OCI-LY3 (cell line): ENCODE results near the gene TMOD4.

Experiments
- H2AFZ ChIP-seq: fragments of 200-600, 300-600 bp; shearing (Covaris generic); 2 replicates; pipeline ENCODE4 v1.6.0; 2014; ENCODE audit warnings: antibody characterized with exemption, low read depth, low read length
- H3K27ac ChIP-seq: fragments of 200-600, 300-600 bp; sonication (generic); 2 replicates; pipeline ENCODE4 v1.5.1; 2014; ENCODE audit warnings: mild to moderate bottlenecking, low read length, moderate library complexity, mixed read lengths
- H3K27me3 ChIP-seq: fragments of 200-600, 300-600 bp; sonication (generic); 2 replicates; pipeline ENCODE4 v1.6.1; 2014; ENCODE audit warnings: low read depth, low read length, mixed read lengths
- H3K36me3 ChIP-seq: fragments of 200-600, 300-600 bp; sonication (generic); replicated peaks from 2 replicates; pipeline ENCODE3; 2014; ENCODE audit warnings: low read depth, low read length, mixed read lengths
- H3K4me1 ChIP-seq: fragments of 300-600, 200-600 bp; sonication (generic); 2 replicates; pipeline ENCODE4 v1.6.1; 2014; ENCODE audit warnings: low read length, mixed read lengths
- H3K4me2 ChIP-seq: fragments of 200-600, 300-600 bp; sonication (generic); 2 replicates; pipeline ENCODE4 v1.6.1; 2014; ENCODE audit warnings: low read length, mixed read lengths
- H3K4me3 ChIP-seq: fragments of 300-600, 200-600 bp; sonication (generic); 2 replicates; pipeline ENCODE4 v1.5.1; 2014; ENCODE audit warnings: antibody characterized with exemption, mild to moderate bottlenecking, low read length, moderate library complexity
- H3K79me2 ChIP-seq: fragments of 300-600, 200-600 bp; shearing (Covaris generic); 2 replicates; pipeline ENCODE4 v1.6.1; 2014; ENCODE audit warnings: mild to moderate bottlenecking, low read length, mixed read lengths
- H3K9ac ChIP-seq: fragments of 300-600, 200-600 bp; shearing (Covaris generic); 2 replicates; pipeline ENCODE4 v1.6.0; 2014; ENCODE audit warnings: mild to moderate bottlenecking, low read length, moderate library complexity
- H3K9me3 ChIP-seq: fragments of 200-600, 300-600 bp; shearing (Covaris generic); 2 replicates; pipeline ENCODE4 v1.6.1; 2014; ENCODE audit warnings: low read length, mixed read lengths; ENCODE audit not compliant: insufficient read depth
- H4K20me1 ChIP-seq: fragments of 200-600, 300-600 bp; sonication (generic); 2 replicates; pipeline ENCODE4 v1.6.1; 2016; ENCODE audit warnings: low read length, mixed read lengths; ENCODE audit not compliant: insufficient read depth
- CTCF ChIP-seq: fragments of 200-600, 300-600 bp; sonication (generic); IDR thresholded peaks from 2 replicates; pipeline ENCODE4 v1.5.1; 2014; ENCODE audit warnings: antibody characterized with exemption, low read length, low read depth
- EZH2phosphoT487 ChIP-seq: fragments of 200-600 bp; shearing (Covaris generic); IDR thresholded peaks from 2 replicates; pipeline ENCODE4 v1.6.1; 2018; ENCODE audit warnings: antibody characterized with exemption, mixed run types, low read depth

The TMOD4 gene

GRCh38 chr1:151144474-151145303, 31.1 kb downstream of the TMOD4 start:
- Histone ChIP-seq H4K20me1 (no peaks in the 10 kb centered on the region), H2AFZ (no peak overlapping the region), H3K36me3 (no peaks in the 10 kb centered on the region), H3K9ac (no peak overlapping the region), H3K4me2 (no peak overlapping the region), H3K4me3 (no peak overlapping the region), H3K4me1 (peaks cover 6% of the 10 kb centered on the region; the same call in 1 of the 2 replicates), H3K9me3 (no peaks in the 10 kb centered on the region), H3K79me2 (no peaks in the 10 kb centered on the region), H3K27me3 (no peaks in the 10 kb centered on the region; the same call in 1 of the 2 replicates), H3K27ac (no peak overlapping the region)
- TF ChIP-seq CTCF, result no peak
- TF ChIP-seq EZH2phosphoT487, result no peak

GRCh38 chr1:151143986-151144385, 31.8 kb downstream of the TMOD4 start:
- Histone ChIP-seq H3K9me3 (no peaks in the 10 kb centered on the region), H3K4me2 (no peak overlapping the region), H2AFZ (no peak overlapping the region), H3K4me3 (no peak overlapping the region), H3K79me2 (no peaks in the 10 kb centered on the region), H3K27me3 (no peaks in the 10 kb centered on the region; the same call in 1 of the 2 replicates), H3K4me1 (peaks cover 6% of the 10 kb centered on the region; the same call in 1 of the 2 replicates), H4K20me1 (no peaks in the 10 kb centered on the region), H3K27ac (no peak overlapping the region), H3K9ac (no peak overlapping the region), H3K36me3 (no peaks in the 10 kb centered on the region)
- TF ChIP-seq CTCF (no peak), EZH2phosphoT487 (no peak)

- no peak overlapping the region for H3K27ac ChIP-seq
- H3K4me1 ChIP-seq, result peaks cover 6% of the 10 kb centered on the region; the same call in 1 of the 2 replicates
- H3K79me2 ChIP-seq, result no peaks in the 10 kb centered on the region
- no peak overlapping the region for H3K9ac ChIP-seq
- H3K4me3 ChIP-seq, result no peak overlapping the region
- H2AFZ ChIP-seq, result no peak overlapping the region
- H3K27me3 ChIP-seq, result no peaks in the 10 kb centered on the region; the same call in 1 of the 2 replicates
- no peak overlapping the region for H3K4me2 ChIP-seq
- no peaks in the 10 kb centered on the region for H4K20me1 ChIP-seq
- H3K9me3 ChIP-seq, result no peaks in the 10 kb centered on the region
- no peaks in the 10 kb centered on the region for H3K36me3 ChIP-seq
- TF ChIP-seq CTCF, result no peak
- TF ChIP-seq EZH2phosphoT487, result no peak
Measured at GRCh38 chr1:151143057-151143435, 32.7 kb downstream of the TMOD4 start.

GRCh38 chr1:151142411-151143056, 33.2 kb downstream of the TMOD4 start:
- Histone ChIP-seq H3K27ac (no peak overlapping the region), H3K9me3 (no peaks in the 10 kb centered on the region), H3K4me1 (peaks cover 6% of the 10 kb centered on the region; the same call in 1 of the 2 replicates), H3K79me2 (no peaks in the 10 kb centered on the region), H3K4me3 (no peak overlapping the region), H3K36me3 (no peaks in the 10 kb centered on the region), H3K4me2 (no peak overlapping the region), H3K9ac (no peak overlapping the region), H2AFZ (no peak overlapping the region), H4K20me1 (no peaks in the 10 kb centered on the region), H3K27me3 (no peaks in the 10 kb centered on the region; the same call in 1 of the 2 replicates)
- no peak for TF ChIP-seq EZH2phosphoT487
- TF ChIP-seq CTCF, result no peak
